AG09319 (cell line): ENCODE measurements around the gene MIR17HG.

Experiments used
- DNase-seq: peaks from one replicate; pipeline ENCODE4 v3.0.0-alpha.2; 2010; ENCODE audit warnings: low read depth; ENCODE audit errors: extremely low read depth
- CTCF ChIP-seq: IDR thresholded peaks from 2 replicates; pipeline ENCODE4 v1.5.1; 2011; ENCODE audit warnings: low read depth, mild to moderate bottlenecking, inconsistent platforms, low read length, moderate library complexity

MIR17HG gene

DNA sequence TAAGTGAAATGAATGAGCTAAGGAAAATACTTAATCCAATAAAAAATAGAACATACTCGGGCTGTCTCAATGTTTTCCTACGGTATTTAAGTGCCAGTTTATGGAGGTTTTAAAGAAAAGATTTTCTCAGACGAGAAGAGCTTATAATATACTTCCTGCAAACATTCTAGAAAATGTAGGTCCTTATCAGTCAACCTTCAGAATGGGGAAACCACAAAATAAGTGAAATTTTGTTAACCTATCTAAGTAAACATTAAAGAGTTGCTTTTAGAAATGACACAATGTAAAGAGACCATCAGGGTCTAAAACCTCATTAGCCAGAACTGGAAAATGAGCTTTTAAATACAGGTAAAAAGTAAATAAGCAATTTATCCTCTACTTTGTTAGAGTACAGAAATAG, 12.1 kb downstream of the MIR17HG start:
- no peak for DNase-seq
- TF ChIP-seq CTCF: no peak

DNA sequence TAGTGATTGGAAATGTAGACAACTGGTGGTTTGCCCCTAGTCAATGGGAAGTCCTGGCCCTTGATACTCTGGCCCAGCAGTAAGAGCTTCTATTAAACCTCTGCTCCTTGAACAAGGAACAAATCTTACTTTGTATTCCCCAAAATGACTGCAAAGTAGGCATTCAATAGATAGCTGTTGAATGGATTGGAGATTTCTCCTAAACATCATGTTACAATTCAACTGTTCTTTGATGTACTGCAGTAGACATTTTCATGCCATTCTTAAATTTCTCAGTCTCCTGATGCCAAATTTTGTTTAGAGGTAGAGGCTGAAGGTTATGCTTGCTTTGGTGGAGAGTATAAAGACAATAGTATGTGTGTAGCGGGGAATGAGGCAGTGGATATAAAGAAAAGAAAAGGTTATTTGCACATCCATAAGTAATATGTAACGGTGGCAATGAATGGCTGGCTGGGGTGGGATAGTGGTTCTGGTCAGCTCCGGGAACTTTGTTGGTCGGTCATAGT, 12.8 kb downstream of the MIR17HG start:
- no peak for TF ChIP-seq CTCF
- no peak for DNase-seq

- DNase-seq: no peak
- TF ChIP-seq CTCF: no peak
These were observed 14.3 kb downstream of the MIR17HG start for GRCh38 chr13:91361755-91362271.

GRCh38 chr13:91362908-91363307, 15.4 kb downstream of the MIR17HG start:
- TF ChIP-seq CTCF: no peak
- DNase-seq: no peak

- DNase-seq: no peak
- no peak for TF ChIP-seq CTCF
These were observed 20.6 kb downstream of the MIR17HG start for GRCh38 chr13:91368101-91368500.

DNA sequence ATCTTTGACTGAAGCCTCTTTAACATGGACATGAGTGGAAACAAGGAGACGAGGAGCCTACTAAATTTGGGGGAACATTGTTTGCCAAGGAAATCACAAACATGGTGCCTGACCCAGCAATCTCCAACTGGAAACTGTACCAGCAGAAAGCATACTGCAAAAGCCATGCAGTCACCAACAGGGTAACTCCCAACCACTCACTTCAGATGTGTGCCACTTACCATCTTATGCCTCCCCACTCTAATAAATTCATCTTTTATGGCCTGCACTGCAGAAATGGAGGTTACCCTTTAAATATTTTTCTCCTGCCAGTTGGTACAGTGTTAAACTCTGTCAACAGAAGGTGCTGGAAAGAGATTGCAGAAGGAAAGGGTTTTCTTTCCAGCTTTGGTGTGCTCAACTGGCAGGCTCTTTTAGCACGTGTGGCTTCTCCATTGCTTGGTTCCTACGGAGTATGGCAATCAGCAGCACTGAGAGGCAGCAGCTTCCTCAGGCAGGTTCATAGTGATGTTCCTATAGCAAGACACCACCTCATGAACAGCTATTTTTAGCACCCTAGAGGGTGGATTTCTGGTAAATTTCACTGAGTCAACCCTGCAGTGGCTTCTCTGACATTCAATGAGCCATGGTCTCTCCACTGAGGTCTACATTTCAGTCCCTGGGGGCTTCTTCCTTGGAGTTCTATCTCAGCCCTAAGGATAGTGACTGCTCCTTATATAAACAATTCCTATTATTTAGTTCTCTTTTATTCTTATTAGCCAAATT, 21.4 kb downstream of the MIR17HG start:
- DNase-seq: no peak
- TF ChIP-seq CTCF: no peak

GRCh38 chr13:91369441-91369831, 21.9 kb downstream of the MIR17HG start:
- DNase-seq: no peak

More at GRCh38 chr13:91369441-91369831, 21.9 kb downstream of the MIR17HG start:
- TF ChIP-seq CTCF: no peak
